GM12878 (cell line): ENCODE measurements around the gene SLC39A11. TPM values are rescaled to one million over a fixed set of nuclear protein-coding genes. Genes with fewer than 3 reads are reported as not detected.

Experiments used
- ATAC-seq: fragments of 200-7000 bp; cut with Tn5 transposase; 3 replicates; pipeline ENCODE4 v1.9.1; 2020; ENCODE audit warnings: mild to moderate bottlenecking, moderate library complexity
- BruUV-seq: library from RNA; stranded (reverse); fragments of 400-500 nt; replicated peaks from 2 replicates; lab custom pipeline; 2021; lab: Mats Ljungman, UMichigan
- CTCF ChIA-PET: fragments of 300-600 bp; sonication (Branson Sonifier 250); formaldehyde crosslinking; extraction: SDS; loops from one replicate; lab custom pipeline; 2021; ENCODE audit warnings: inconsistent platforms; lab: Yijun Ruan, JAX
- POLR2A ChIA-PET: fragments of 350-600 bp; formaldehyde crosslinking; extraction: SDS; loops from one replicate; lab custom pipeline; 2021; ENCODE audit warnings: inconsistent platforms; lab: Charles Lee
- RAD21 ChIA-PET: fragments of 300-600 bp; sonication (Branson Sonifier 250); formaldehyde crosslinking; loops from one replicate; lab custom pipeline; 2023; ENCODE audit warnings: antibody characterized with exemption; ENCODE audit not compliant: unreplicated experiment; lab: Charles Lee
- SMC1A ChIA-PET: fragments of 300-600 bp; sonication (Branson Sonifier 250); formaldehyde crosslinking; loops from one replicate; lab custom pipeline; 2023; ENCODE audit not compliant: unreplicated experiment, uncharacterized antibody; lab: Charles Lee
- DNase-seq: peaks from one replicate; pipeline ENCODE4 v3.0.0-alpha.2; 2011; ENCODE audit warnings: low read depth, low spot score
- FAIRE-seq: peaks from 3 replicates; lab custom pipeline; 2011; peaks lifted over from hg19 to GRCh38; lab: Jason Lieb, UNC
- H2AFZ ChIP-seq: 2 replicates; pipeline ENCODE4 v1.6.0; 2011; ENCODE audit warnings: low read depth, low read length, control low read depth; ENCODE audit not compliant: control insufficient read depth
- H3K27ac ChIP-seq: 2 replicates; pipeline ENCODE4 v1.5.1; 2011; ENCODE audit warnings: control low read depth; ENCODE audit not compliant: control insufficient read depth, insufficient read depth
- H3K27me3 ChIP-seq, 2 experiments: replicated peaks in 1 of 2; 2 replicates each; pipeline versions ENCODE4 v1.6.0 to v1.6.1; 2011; ENCODE audit warnings: low read length in 1 of 2; ENCODE audit not compliant: control insufficient read depth in 2 of 2, insufficient read depth in 2 of 2
- H3K36me3 ChIP-seq, 2 experiments: 2 replicates each; pipeline ENCODE4 v1.5.1; 2011; ENCODE audit warnings: low read length in 1 of 2; ENCODE audit not compliant: control insufficient read depth in 2 of 2, insufficient read depth in 2 of 2
- H3K4me1 ChIP-seq: 2 replicates; pipeline ENCODE4 v1.6.1; 2011; ENCODE audit warnings: mild to moderate bottlenecking, low read length, moderate library complexity, mixed read lengths; ENCODE audit not compliant: control insufficient read depth, insufficient read depth
- H3K4me2 ChIP-seq: 2 replicates; pipeline ENCODE4 v1.6.0; 2011; ENCODE audit warnings: control low read depth; ENCODE audit not compliant: control insufficient read depth, insufficient read depth
- H3K4me3 ChIP-seq: fragments of 200-600 bp; sonication (generic); 2 replicates; pipeline ENCODE4 v1.5.1; 2016
- H3K79me2 ChIP-seq: 2 replicates; pipeline ENCODE4 v1.6.0; 2011; ENCODE audit warnings: low read length; ENCODE audit not compliant: control insufficient read depth, insufficient read depth
- H3K9ac ChIP-seq: 2 replicates; pipeline ENCODE4 v1.8.0; 2011; ENCODE audit warnings: low read length, control low read depth, mixed read lengths; ENCODE audit not compliant: control insufficient read depth, insufficient read depth
- H3K9me3 ChIP-seq: replicated peaks from 3 replicates; pipeline ENCODE4 v1.5.1; 2011; ENCODE audit warnings: mild to moderate bottlenecking, low read length; ENCODE audit not compliant: control insufficient read depth, insufficient read depth
- H4K20me1 ChIP-seq: 2 replicates; pipeline ENCODE4 v1.6.0; 2011; ENCODE audit not compliant: control insufficient read depth, insufficient read depth
- BRCA1 ChIP-seq: IDR thresholded peaks from 2 replicates; pipeline ENCODE4 v1.6.1; 2011; ENCODE audit warnings: low read depth, low read length, improper control_type of control experiment
- CTCF ChIP-seq, 3 experiments: IDR thresholded peaks in 2 of 3; conservative IDR thresholded peaks in 1 of 3; 2 replicates each; pipeline ENCODE4 v1.5.1; 2011; ENCODE audit warnings: low read depth in 3 of 3, low read length in 3 of 3, mild to moderate bottlenecking in 3 of 3, control low read depth in 2 of 3, moderate library complexity in 2 of 3, inconsistent platforms in 1 of 3, mixed read lengths in 1 of 3; ENCODE audit not compliant: control insufficient read depth in 2 of 3, insufficient read depth in 1 of 3; ENCODE audit errors: extremely low read depth in 1 of 3
- DPF2 ChIP-seq: fragments of 450-650 bp; IDR thresholded peaks from 2 replicates; pipeline ENCODE4 v1.6.1; 2017; ENCODE audit warnings: mild to moderate bottlenecking
- KAT2A ChIP-seq: conservative IDR thresholded peaks from 2 replicates; pipeline ENCODE4 v1.6.1; 2011; ENCODE audit warnings: low read depth, low read length; ENCODE audit not compliant: control insufficient read depth
- MEF2B ChIP-seq: fragments of 450-650 bp; IDR thresholded peaks from 2 replicates; pipeline ENCODE4 v1.6.1; 2018; ENCODE audit warnings: mild to moderate bottlenecking, moderate library complexity; ENCODE audit not compliant: partially characterized antibody, poor library complexity, severe bottlenecking
- MLLT1 ChIP-seq: fragments of 450-650 bp; IDR thresholded peaks from 2 replicates; pipeline ENCODE4 v1.6.1; 2016; ENCODE audit warnings: mild to moderate bottlenecking
- NFYA ChIP-seq: IDR thresholded peaks from 2 replicates; pipeline ENCODE4 v1.6.1; 2011; ENCODE audit warnings: low read depth, mild to moderate bottlenecking, low read length, improper control_type of control experiment, borderline replicate concordance
- REST ChIP-seq: IDR thresholded peaks from 2 replicates; pipeline ENCODE4 v1.6.1; 2012; ENCODE audit warnings: mild to moderate bottlenecking, low read depth, low read length
- RFX5 ChIP-seq: IDR thresholded peaks from 2 replicates; pipeline ENCODE4 v1.6.1; 2011; ENCODE audit warnings: low read depth, low read length, improper control_type of control experiment
- SMARCA5 ChIP-seq: fragments of 450-650 bp; IDR thresholded peaks from 2 replicates; pipeline ENCODE4 v1.6.1; 2017; ENCODE audit warnings: mild to moderate bottlenecking
- SREBF2 ChIP-seq: IDR thresholded peaks from 2 replicates; pipeline ENCODE4 v1.6.1; 2012; ENCODE audit warnings: mild to moderate bottlenecking, low read length
- WRNIP1 ChIP-seq: IDR thresholded peaks from 2 replicates; pipeline ENCODE4 v1.6.1; 2011; ENCODE audit warnings: low read depth, low read length, improper control_type of control experiment, borderline replicate concordance
- YY1 ChIP-seq: IDR thresholded peaks from 2 replicates; pipeline ENCODE4 v1.6.1; 2011; ENCODE audit warnings: low read depth, mild to moderate bottlenecking, low read length
- ZBTB11 ChIP-seq: fragments of 450-650 bp; formaldehyde crosslinking; IDR thresholded peaks from 2 replicates; pipeline ENCODE4 v1.5.0; 2022; ENCODE audit warnings: mild to moderate bottlenecking, missing genetic modification characterization
- WGBS: methylation state at CpG from one replicate; pipeline ENCODE4 v1.1.6; 2016; ENCODE audit warnings: low lambda C conversion rate; ENCODE audit not compliant: insufficient replicate concordance, insufficient coverage; ENCODE audit errors: missing lambda C conversion rate; 5-methylcytosine and 5-hydroxymethylcytosine counted together
- in situ Hi-C: fragments of 300-500 bp; cut with MboI; formaldehyde crosslinking; loops from 9 replicates; pipeline ENCODE4 v1.14.3; 2018; ENCODE audit warnings: mixed read lengths
- intact Hi-C: fragments of 100-400 bp; cut with micrococcal nuclease; formaldehyde crosslinking; loops from one replicate; pipeline ENCODE4 v1.14.2; 2022; ENCODE audit not compliant: unreplicated experiment
- polyA plus RNA-seq, 11 experiments: library from polyadenylated mRNA; depleted of rRNA in 4 of 11; unstranded in 6 of 11; stranded (reverse) in 5 of 11; fragments of >200 nt; fragmentation: Nextera tagmentation in 4 of 11; fragmentation: Illumina TruSeq in 1 of 11; extraction: Ambion mirVana in 4 of 11; extraction: Trizol in 1 of 11; gene quantifications; 1 replicate in 1 of 11; 2 replicates in 10 of 11; pipeline versions ENCODE4 v1.2.1 to v1.2.3, GENCODE V29; 2011 to 2016; ENCODE audit warnings: inconsistent platforms in 2 of 11, missing spikeins in 2 of 11, low read depth in 1 of 11
- total RNA-seq, 4 experiments: library from RNA; depleted of rRNA in 3 of 4; stranded (reverse); fragments of >200 nt in 3 of 4; fragmentation: Illumina TruSeq in 1 of 4; extraction: Trizol in 1 of 4; gene quantifications; 2 replicates each; pipeline versions ENCODE4 v1.2.1 to v1.2.3, GENCODE V29; 2013 to 2021

SLC39A11 gene
- total and polyA plus RNA-seq, 10 of the 15 experiments (the other 5 are each of a cell fraction or from before 2014, with no cell fraction given): 8.6 to 23.8 (median 14.0) TPM

- in situ Hi-C loops: no loop called here
- ChIA-PET RAD21 (no interaction called here), SMC1A (interaction anchor here (1.4 kb wide), 1 partner anchor 231 kb away, joined by 3 read pairs; no protein-coding TSS in a partner anchor), POLR2A (interaction anchor here (1.1 kb wide), 1 partner anchor 29 kb away, joined by 3 read pairs; no protein-coding TSS in a partner anchor), CTCF (interaction anchor here (0.6 kb wide), 1 partner anchor 60 kb away, joined by 3 read pairs; no protein-coding TSS in a partner anchor)
- DNase-seq (no peak), ATAC-seq (no peak), FAIRE-seq (no peak)
- intact Hi-C loops: no loop called here
- 94% methylated on average over 1 of the region's 1 CpG for WGBS
- Histone ChIP-seq H3K27ac (no peak overlapping the region), H3K4me1 (peaks cover under 1% of the 10 kb centered on the region; the same call in 1 of the 2 replicates), H3K9ac (no peak overlapping the region), H3K36me3 (no peaks in the 10 kb centered on the region; a peak in 1 of 4 replicates), H3K9me3 (no peaks in the 10 kb centered on the region), H4K20me1 (no peaks in the 10 kb centered on the region), H2AFZ (no peak overlapping the region), H3K79me2 (no peaks in the 10 kb centered on the region; the same call in 1 of the 2 replicates), H3K4me2 (no peak overlapping the region), H3K4me3 (no peak overlapping the region), H3K27me3 (no peaks in the 10 kb centered on the region)
- BruUV-seq: no TSS peak
- TF ChIP-seq MEF2B (no peak), RFX5 (no peak), BRCA1 (no peak), DPF2 (no peak), ZBTB11 (CRISPR knock-in tag) (no peak), NFYA (no peak), YY1 (no peak), REST (no peak), KAT2A (no peak), CTCF (IDR thresholded peaks at IDR 0.05 in 2 of 3, conservative IDR thresholded peaks at IDR 0.05 in 1 of 3; ENCODE audit: control insufficient read depth in 2 of 3, extremely low read depth in 1 of 3, insufficient read depth in 1 of 3, low read depth in 3 of 3, low read length in 3 of 3) (no peak), MLLT1 (no peak), WRNIP1 (no peak), SMARCA5 (no peak), SREBF2 (no peak)
Measured at GRCh38 chr17:72926171-72926570, 166.3 kb downstream of the SLC39A11 start.
